ENCODE measurements around the gene HSD17B10.
"Not testable (repeated sequence)": the region's sequence is repeated elsewhere in the genome, so short reads cannot be mapped to it uniquely, and the experiment has no call there.

The HSD17B10 gene

DNA sequence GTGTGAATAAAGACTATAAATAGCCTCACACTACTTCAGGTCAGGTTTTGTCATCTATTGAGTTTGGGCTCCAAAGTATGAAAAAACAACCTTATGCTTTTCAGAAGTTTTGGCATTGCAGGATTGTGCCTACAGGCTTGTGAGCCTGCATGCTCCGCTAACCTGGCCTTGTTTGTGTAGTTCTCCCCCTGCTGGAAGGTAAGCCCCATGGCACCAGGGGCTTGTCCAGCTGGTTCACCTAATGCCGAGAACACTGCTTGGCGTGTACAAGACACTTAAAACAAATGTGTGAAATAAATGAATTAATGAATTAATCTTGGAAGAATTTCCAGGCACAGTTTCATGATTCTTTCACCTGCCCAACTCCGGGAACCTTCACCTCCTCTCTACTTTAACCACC lies 1.8 kb upstream of the HSD17B10 start:
- DNase-seq, result peak; percentile 90

DNA sequence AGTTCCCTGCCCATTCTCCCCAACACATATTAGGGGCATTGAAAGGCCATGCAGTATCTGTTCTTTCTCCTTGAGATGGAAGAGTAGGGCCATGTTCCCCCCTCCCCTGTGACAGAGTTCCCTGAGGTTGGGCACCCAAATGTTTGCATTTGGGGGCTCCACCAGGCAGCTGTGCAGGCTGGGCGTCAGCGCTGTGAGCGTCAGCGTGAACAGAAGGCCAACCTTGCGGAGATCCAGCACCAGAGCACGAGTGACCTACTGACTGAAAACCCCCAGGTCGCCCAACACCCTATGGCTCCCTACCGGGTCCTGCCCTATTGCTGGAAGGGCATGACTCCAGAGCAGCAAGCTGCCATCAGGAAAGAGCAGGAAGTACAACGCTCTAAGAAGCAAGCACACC lies 3.9 kb downstream of the HSD17B10 start:
- DNase-seq, result no peak

DNA sequence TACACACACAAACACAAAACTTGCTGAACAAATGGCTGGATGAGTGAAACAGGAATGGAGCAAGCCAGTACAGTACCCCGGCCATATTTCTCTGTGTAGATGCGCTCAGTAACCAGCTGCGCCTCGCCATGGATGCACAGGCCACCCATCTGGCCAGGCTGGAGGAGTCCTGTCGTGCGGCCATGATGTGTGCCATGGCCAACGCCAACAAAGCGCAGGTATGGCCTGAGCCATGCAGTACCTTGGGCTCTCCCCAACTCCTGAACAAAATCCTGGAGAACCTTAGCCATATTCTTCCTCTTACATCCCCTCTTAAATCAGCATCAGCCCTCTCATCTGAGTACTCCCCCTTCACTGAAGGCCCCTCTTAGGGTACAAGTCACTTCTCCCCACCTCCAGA lies 4.4 kb downstream of the HSD17B10 start:
- no peak for DNase-seq

DNA sequence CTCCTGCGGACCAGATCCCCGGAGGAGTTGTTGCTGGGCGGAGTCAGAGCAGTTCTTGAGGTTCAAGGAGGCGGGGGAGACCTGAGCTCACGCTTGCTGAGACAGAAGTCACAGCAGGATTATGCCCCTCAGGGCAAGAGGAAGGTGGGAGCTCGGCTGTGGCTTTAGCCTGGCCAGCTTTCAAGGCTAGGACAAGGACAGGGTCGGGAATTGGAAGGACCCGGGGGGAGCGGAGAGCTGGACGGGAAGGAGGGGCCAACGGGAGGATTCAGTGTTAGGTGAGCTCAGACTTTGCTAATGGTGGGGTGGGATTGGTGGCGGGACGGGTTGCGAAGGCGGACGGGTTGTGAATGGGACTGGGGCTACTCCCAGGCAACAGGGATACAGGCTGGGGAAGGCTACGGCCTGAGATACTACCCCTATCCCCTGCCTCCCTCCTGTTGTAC lies 11.3 kb downstream of the HSD17B10 start, which contains the start of gene RIBC1:
RIBC1 (plus strand) TSS at position 13 of the 446 bp plus-strand sequence. CDS start 3,404 bp downstream, outside the sequence.
- DNase-seq, result peak; percentile 85

DNA sequence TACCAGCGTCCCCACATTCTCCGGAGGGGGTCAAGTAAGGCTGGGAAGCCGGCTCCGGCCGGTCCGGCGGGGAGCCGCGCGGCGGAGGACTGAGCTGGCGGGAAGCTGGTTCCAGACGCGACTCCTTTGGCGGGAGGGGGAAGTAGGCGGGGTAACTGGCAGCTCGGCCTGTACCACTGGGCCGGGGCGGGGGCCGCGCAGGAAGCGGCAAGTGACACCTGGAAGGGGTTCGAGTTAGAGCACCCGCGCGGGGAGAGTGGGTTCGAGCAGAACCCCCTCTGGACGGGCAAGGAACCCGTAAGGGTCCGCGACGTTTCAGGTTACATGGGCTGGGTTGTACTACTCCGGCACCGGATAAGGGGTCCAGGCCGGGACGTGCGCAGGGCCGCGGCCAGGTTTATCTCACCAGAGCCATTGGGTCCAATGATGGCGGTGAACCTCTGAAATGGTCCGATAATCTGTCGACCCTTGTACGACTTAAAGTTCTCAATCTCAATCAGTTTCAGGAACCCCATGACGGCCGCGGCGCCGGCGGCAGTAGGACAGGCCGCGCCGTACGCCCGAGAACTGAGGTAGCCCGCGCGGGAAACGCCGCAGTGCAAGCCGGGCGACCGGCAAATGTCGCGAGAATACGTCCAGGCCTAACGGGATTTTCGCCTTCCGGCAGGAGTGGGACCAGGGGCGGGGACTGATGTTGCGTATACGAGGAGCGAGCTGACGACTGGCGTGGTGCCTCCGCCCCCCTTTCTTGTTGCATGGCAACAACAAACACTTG lies 11.9 kb downstream of the HSD17B10 start, which contains the start of gene SMC1A:
SMC1A (minus strand) TSS at position 569 of the 775 bp plus-strand sequence; CDS start at position 515, 54 bp downstream.
- DNase-seq, result peak; percentile 99

DNA sequence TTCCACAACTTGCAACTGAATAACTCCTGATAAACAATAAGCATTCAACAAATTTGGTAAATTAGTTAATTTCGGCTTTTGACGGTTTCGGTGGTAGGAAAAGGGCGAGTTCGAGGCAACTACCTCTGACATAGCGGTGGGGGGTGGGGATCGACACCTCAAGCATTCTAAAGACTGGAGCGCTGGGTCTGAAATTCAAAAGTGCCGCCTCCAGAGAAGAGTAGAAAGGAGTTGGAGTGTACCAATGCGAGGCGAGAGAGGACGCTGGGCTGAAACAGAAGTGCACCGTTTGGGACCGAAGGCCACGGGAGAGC lies 12.4 kb downstream of the HSD17B10 start:
- no peak for DNase-seq

DNA sequence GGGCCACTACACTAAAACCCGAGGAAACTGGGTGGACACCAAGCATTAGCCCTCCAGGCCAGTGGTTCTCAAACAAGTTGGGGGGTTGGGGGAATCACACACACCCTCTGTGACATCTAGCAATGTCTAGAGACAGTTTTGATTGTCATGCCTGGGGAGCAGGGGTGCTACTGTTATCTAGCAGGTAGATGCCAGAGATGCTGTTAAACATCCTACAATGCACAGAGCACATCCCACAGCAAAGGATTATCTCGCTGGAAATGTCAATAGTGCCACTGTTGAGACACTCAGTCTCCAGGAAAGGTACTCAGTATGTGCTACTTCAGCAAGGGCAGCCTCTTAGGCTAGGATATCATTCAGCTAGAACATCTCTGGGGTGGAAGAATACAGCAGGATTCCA lies 13.0 kb downstream of the HSD17B10 start:
- DNase-seq, result peak; percentile 12

DNA sequence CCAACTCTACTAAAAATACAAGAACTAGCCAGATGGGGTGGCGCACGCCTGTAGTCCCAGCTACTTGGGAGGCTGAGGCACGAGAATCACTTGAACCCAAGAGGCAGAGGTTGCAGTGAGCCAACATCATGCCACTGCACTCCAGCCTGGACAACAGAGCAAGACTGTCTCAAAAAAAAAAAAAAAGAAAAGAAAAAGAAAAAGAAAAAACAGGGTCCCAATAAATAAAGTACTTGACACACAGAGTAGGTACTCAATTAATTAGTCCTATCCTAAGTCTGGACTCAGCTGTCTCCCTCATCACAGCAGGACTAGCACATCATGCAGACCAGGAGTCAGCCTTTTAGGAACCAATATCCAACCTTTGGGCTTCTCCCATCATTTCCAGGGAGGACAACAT lies 13.8 kb downstream of the HSD17B10 start:
- DNase-seq, result not testable (repeated sequence)

DNA sequence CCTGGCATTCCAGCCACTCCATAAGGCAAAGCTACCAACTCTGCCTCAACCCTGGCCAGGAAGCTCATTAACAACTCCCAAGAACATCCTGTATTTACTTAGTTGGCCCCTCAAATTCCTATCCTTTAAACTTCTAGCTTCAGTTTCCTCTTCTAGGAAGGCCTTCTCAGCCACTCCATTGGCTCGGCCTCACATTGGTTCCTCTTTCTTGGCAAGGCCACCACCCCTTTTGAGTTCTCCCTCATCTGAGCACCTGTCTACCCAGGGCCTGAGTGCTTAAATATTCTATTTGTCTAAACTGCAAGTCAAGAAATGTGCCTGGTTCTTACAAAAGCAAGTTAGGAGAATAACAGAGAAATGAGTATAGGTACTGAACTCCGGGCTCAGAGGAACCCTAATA lies 21.7 kb downstream of the HSD17B10 start:
- DNase-seq, result no peak

DNA sequence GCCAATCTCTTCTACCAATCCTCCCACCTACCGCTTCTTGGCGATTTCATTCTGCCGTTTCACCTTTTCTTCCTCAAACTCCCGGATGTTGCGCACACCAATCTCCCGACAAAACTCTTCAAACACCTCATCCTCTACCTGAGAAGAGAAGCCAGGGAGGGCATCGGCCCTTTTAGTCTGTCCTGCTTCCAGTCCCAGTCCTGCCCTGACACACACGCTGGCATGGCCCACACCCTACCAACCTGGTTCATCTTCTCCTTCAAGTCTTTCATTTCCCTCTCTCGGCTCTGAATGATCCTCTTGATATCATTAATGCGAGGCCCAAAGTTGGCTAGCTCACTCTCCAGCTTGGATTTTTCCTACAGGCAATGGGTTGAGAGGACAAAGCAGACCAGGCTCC lies 30.6 kb downstream of the HSD17B10 start:
- no peak for DNase-seq

DNA sequence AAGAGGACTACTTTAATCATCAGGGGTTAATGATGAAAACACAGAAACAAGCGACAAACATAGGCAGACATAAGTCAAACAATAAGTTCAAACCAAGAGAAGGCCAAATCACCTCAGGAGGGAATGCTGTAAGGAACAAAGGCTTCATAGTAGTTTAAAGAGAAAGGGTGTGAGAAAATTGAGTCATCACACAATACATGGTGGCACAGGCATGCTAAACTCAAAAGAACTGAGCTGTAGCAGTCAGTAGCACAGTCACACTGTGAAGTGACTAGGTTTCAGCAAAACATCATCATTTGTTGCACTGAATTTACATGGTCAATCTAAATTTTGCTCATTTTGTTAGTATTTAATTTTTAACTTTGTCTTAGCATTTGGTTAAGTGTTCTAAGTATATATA lies 36.0 kb downstream of the HSD17B10 start:
- no peak for DNase-seq

DNA sequence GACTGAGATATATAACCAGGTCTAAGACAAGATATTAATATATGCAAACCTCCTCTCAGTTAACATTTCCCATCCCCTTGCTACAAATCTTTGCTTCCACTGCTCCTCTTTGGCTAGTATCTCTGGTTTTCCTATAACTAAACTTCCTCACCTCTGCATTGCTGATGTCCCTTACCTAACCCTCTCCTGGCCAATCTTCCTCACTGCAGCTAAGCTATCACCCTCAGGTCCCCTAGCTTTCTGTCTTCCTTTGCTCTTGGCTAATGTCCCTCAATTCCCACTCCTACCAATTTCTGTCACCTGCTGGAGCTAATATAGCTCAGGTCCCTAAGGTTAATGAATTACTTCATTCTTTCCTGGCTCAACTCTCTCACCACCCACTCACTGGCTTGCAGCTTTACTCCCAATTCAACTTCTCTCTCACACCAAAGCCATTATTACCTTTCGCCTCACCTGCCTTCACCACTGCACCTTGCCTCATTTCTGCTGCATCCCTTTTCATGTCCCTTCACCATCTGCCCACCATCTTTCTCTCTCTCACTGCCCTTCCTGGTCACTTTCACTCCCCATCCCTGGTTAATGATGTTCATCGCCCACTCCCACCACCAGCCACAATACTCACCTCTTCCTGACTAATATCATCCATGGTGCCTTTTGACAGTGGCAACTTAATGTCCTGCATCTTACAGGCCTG lies 38.4 kb downstream of the HSD17B10 start:
- peak; percentile 19 for DNase-seq

DNA sequence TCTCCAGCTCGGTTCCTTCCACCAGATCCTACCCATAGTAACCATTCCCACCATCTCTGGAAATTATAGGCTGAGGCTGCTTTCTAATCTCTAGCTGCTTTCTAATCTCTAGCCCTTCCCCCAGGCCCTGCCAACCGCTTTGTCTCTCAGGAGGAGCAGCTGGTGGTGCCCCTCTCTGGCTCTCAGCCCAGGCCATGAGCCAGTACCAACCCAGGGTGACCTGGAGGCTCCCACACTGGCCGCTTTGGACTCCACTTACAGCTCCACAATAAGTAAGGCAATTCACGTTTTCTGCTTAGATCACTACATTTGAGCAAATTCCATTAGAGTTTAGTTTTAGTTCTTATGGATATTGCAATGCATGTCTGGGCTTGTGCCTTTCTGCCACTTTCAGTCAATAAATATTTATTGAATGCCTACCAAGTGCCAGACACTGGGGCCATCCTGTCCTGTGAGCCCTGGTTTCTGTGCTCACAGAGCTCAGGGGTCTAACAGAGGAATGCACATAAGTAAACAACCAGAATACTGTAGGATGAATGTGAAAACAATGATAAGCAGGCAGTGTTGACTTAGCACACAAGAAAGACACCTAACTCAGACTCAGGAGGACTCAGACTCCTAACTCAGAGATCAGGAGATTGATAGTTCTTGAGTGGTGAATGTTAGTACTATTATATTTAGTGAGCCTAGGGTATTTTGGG lies 50.6 kb downstream of the HSD17B10 start:
- no peak for DNase-seq
